Dendritic cell treated with granulocyte-macrophage colony-stimulating factor and Interleukin-4, amounts not matched to agents 40 ng/mL and 50 ng/mL, for 4 days (primary cell): ENCODE results near the gene NBEAL1.
A peak's percentile ranks its signal among the peaks of the same experiment; 100 is the strongest.
"Not testable (repeated sequence)": the region's sequence is repeated elsewhere in the genome, so short reads cannot be mapped to it uniquely, and the experiment has no call there.

Experiments used
- H3K27ac Mint-ChIP-seq: one replicate; pipeline ENCODE4 v1.8.0; 2022; ENCODE audit warnings: mild to moderate bottlenecking, mixed read lengths
- H3K27me3 Mint-ChIP-seq: one replicate; pipeline ENCODE4 v1.8.0; 2022; ENCODE audit warnings: mild to moderate bottlenecking, mixed read lengths
- H3K36me3 Mint-ChIP-seq: one replicate; pipeline ENCODE4 v1.8.0; 2022; ENCODE audit warnings: low read depth, mixed read lengths
- H3K4me1 Mint-ChIP-seq: one replicate; pipeline ENCODE4 v1.8.0; 2022; ENCODE audit warnings: low read depth, mixed read lengths
- H3K4me3 Mint-ChIP-seq: one replicate; pipeline ENCODE4 v1.8.0; 2022; ENCODE audit warnings: mild to moderate bottlenecking, moderate library complexity, mixed read lengths
- H3K9me3 Mint-ChIP-seq: one replicate; pipeline ENCODE4 v1.8.0; 2022; ENCODE audit warnings: mixed read lengths
- intact Hi-C: fragments of 100-400 bp; cut with micrococcal nuclease; formaldehyde crosslinking; loops from one replicate; pipeline ENCODE4 v1.15.0; 2022

Gene NBEAL1

DNA sequence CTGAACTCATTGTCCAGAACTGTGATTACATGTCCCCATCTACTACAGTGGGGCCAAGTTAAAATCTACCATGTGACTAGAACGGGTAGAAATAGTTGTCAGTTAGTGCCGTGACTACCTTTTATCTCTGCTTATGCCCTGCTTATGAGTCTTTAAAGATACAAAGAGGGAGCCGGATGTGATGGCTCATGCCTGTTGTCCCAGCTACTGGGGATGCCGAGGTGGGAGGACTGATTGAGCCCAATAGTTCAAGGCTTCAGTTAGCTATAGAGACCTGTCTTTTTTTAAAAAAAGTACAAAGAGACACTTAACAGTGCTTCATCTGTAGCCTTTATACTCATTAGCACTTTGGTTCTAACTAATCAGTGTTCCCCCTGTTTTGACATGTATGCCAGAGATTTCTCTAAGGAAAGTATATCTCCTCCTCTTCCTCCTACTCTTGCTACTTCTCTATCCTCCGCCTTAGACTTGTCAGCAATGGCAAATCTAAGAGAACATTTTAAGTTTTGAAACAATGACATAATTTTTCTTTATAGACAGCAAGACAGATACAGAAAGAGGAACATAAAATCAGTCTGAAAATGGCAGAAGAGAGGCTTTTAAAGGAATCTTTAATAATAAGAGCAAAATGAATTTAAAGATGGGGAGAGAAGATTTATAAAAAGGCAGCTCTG is 45.0 kb downstream of the NBEAL1 start:
- Mint-ChIP-seq H3K9me3 (no peaks in the 10 kb centered on the region), H3K27me3 (no peaks in the 10 kb centered on the region), H3K4me3 (no peak overlapping the region), H3K4me1 (peaks cover 14% of the 10 kb centered on the region), H3K27ac (peak overlapping the region; percentile 42), H3K36me3 (peaks cover 55% of the 10 kb centered on the region)
- intact Hi-C loops = no loop called here

GRCh38 chr2:203061346-203061745 is 46.7 kb downstream of the NBEAL1 start:
- peaks cover 4% of the 10 kb centered on the region for H3K9me3 Mint-ChIP-seq
- peaks cover 7% of the 10 kb centered on the region for H3K4me1 Mint-ChIP-seq
- peaks cover 63% of the 10 kb centered on the region for H3K36me3 Mint-ChIP-seq
- no peak overlapping the region for H3K4me3 Mint-ChIP-seq
- no peak overlapping the region for H3K27ac Mint-ChIP-seq
- H3K27me3 Mint-ChIP-seq = no peaks in the 10 kb centered on the region
- intact Hi-C loops = no loop called here

DNA sequence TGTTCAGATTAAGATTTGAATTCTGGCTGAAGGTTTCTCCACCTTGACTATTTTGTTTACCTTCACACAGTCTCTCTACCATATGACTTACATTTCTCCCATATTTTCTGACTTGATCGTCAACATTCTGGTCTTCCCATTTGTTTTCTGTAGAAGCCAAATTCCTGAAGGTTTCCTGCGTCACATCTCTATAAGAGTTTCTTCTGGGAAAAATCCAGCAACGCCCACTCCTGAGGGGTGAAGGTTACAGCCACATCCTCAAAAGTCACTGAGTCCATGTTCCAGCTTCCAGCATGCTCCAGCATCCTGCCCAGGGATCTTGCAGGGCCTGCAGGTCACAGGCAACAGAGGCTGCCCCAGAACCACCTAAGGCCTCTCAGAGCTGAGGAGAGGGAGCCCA is 47.5 kb downstream of the NBEAL1 start:
- peaks cover 8% of the 10 kb centered on the region for H3K9me3 Mint-ChIP-seq
- intact Hi-C loops = no loop called here
- no peak overlapping the region for H3K4me3 Mint-ChIP-seq
- H3K27ac Mint-ChIP-seq = no peak overlapping the region
- H3K27me3 Mint-ChIP-seq = no peaks in the 10 kb centered on the region
- peaks cover 67% of the 10 kb centered on the region for H3K36me3 Mint-ChIP-seq
- peaks cover 7% of the 10 kb centered on the region for H3K4me1 Mint-ChIP-seq

DNA sequence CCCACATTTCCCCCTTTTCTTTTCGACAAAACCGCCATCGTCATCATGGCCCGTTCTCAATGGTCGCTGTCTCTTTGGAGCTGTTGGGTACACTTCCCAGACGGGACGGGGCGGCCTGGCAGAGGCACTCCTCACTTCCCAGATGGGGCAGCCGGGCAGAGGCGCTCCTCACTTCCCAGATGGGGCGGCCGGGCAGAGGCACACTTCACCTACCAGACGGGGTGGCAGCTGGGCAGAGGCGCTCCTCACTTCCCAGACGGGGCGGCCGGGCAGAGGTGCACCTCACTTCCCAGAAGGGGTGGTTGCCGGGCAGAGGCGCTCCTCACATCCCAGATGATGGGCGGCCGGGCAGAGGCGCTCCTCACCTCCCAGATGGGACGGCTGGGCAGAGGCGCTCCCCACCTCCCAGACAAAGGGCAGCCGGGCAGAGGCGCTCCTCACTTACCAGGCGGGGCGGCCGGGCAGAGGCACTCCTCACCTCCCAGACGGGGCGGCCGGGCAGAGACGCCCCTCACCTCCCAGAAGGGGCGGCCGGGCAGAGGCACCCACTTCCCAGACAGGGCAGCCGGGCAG is 51.9 kb downstream of the NBEAL1 start:
- H3K27me3 Mint-ChIP-seq, H3K9me3 Mint-ChIP-seq, H3K27ac Mint-ChIP-seq, H3K4me1 Mint-ChIP-seq, H3K4me3 Mint-ChIP-seq, intact Hi-C loops: not testable (repeated sequence)
- peaks cover 58% of the 10 kb centered on the region for H3K36me3 Mint-ChIP-seq

DNA sequence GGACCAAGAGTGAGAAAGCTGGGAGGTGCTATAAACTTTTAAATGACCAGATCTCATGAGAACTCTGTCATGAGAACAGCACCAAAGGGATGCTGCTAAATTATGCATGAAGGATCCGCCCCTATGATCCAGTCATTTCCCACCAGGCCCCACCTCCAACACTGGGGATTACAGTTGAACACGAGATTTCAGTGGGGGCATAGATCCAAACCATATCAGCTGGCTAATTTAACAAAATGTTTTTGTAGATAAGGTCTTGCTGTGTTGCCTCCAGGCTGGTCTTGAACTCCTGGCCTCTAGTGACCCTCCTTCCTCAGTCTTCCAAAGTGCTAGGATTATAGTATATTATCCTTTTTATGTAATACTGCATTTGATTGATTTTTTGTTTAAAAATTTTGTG is 56.0 kb downstream of the NBEAL1 start:
- H3K36me3 Mint-ChIP-seq = peaks cover 32% of the 10 kb centered on the region
- H3K27me3 Mint-ChIP-seq = no peaks in the 10 kb centered on the region
- H3K4me1 Mint-ChIP-seq = peaks cover 5% of the 10 kb centered on the region
- intact Hi-C loops = no loop called here
- H3K9me3 Mint-ChIP-seq = peaks cover 8% of the 10 kb centered on the region
- H3K4me3 Mint-ChIP-seq = no peak overlapping the region
- H3K27ac Mint-ChIP-seq = no peak overlapping the region

DNA sequence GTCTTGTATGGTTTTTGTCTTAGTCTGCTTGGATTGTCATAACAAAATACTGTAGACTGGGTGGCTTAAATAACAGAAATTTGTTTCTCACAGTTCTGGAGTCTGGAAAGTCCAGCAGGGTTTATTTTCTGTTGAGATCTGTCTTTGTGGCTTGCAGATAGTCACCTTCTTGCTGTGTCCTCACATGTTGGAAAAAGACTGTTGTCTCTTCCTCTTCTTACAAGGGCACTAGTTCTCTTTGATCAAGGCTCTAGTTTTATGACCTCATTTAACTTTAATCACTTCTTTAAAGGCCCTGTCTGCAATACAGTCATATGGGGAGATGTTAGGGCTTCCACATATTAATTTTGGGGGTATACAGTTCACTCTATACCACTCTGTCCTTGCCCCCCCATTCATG is 56.5 kb downstream of the NBEAL1 start:
- H3K27ac Mint-ChIP-seq = no peak overlapping the region
- intact Hi-C loops = no loop called here
- peaks cover 6% of the 10 kb centered on the region for H3K4me1 Mint-ChIP-seq
- H3K4me3 Mint-ChIP-seq = no peak overlapping the region
- no peaks in the 10 kb centered on the region for H3K27me3 Mint-ChIP-seq
- H3K36me3 Mint-ChIP-seq = peaks cover 32% of the 10 kb centered on the region
- peaks cover 7% of the 10 kb centered on the region for H3K9me3 Mint-ChIP-seq

GRCh38 chr2:203072371-203072770 is 57.7 kb downstream of the NBEAL1 start:
- intact Hi-C loops = no loop called here
- Mint-ChIP-seq H3K4me1 (peaks cover 6% of the 10 kb centered on the region), H3K9me3 (no peaks in the 10 kb centered on the region), H3K36me3 (peaks cover 25% of the 10 kb centered on the region), H3K4me3 (no peak overlapping the region), H3K27ac (no peak overlapping the region), H3K27me3 (no peaks in the 10 kb centered on the region)

GRCh38 chr2:203077451-203077850 is 62.8 kb downstream of the NBEAL1 start:
- intact Hi-C loops = no loop called here
- Mint-ChIP-seq H3K9me3 (no peaks in the 10 kb centered on the region), H3K36me3 (peaks cover 4% of the 10 kb centered on the region), H3K4me3 (no peak overlapping the region), H3K27me3 (no peaks in the 10 kb centered on the region), H3K4me1 (peaks cover 16% of the 10 kb centered on the region), H3K27ac (no peak overlapping the region)

DNA sequence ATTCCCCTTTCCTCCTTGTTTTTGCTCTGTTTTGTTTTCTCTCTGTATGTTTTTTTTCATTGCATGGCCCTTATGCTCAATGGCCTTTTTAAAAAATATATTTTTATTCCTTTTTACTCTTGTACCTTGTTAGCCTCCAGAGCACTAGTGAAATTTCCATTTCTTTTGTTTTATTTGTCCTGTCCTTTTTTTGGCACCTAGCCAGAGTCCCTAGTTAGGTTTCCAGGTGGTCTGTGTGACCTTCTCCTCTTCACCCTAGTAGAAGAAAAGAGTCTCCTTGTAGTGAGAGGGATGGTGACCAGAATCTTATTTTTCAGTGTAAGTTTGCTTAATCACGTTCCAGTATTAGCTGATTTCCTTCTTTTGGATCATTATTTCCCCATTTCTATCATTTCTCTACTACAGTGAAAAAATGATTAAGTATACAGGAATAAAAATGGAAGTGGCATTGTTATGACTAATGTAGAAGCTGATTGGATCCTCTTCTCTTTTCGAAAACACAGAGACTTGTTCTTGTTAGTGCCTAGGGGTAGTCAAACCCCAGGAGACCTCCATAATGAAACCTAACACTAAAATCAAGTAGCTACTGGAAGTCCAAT is 65.9 kb downstream of the NBEAL1 start:
- Mint-ChIP-seq H3K27me3 (no peaks in the 10 kb centered on the region), H3K4me1 (peaks cover 13% of the 10 kb centered on the region), H3K36me3 (peaks cover 11% of the 10 kb centered on the region), H3K4me3 (no peak overlapping the region), H3K9me3 (no peaks in the 10 kb centered on the region), H3K27ac (peak overlapping the region; percentile 76)
- intact Hi-C loops = no loop called here

GRCh38 chr2:203083328-203083727 is 68.7 kb downstream of the NBEAL1 start:
- Mint-ChIP-seq H3K27ac (no peak overlapping the region), H3K9me3 (no peaks in the 10 kb centered on the region), H3K27me3 (no peaks in the 10 kb centered on the region)

DNA sequence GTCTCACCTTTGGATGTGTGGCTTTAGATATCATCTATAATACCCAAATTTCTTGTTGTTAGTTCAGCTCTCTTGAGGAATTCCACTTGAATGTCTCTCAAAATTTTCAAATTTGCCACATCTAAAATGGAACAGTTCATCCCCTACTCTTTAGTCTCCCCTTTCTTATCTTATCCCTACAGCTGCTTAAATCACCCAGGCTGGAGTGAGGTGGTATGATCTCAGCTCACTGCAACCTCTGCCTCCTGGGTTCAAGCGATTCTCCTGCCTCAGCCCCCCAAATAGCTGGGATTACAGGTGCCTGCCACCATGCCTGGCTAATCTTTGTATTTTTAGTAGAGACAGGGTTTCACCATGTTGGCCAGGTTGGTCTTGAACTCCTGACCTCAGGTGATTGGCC is 71.7 kb downstream of the NBEAL1 start:
- H3K4me3 Mint-ChIP-seq, intact Hi-C loops, H3K4me1 Mint-ChIP-seq, H3K27me3 Mint-ChIP-seq, H3K27ac Mint-ChIP-seq, H3K9me3 Mint-ChIP-seq: not testable (repeated sequence)
- peaks cover 35% of the 10 kb centered on the region for H3K36me3 Mint-ChIP-seq

More at GRCh38 chr2:203083328-203083727, 68.7 kb downstream of the NBEAL1 start:
- H3K4me1 Mint-ChIP-seq = peaks cover 10% of the 10 kb centered on the region
- H3K36me3 Mint-ChIP-seq = peaks cover 28% of the 10 kb centered on the region
- H3K4me3 Mint-ChIP-seq = no peak overlapping the region
- intact Hi-C loops = no loop called here

DNA sequence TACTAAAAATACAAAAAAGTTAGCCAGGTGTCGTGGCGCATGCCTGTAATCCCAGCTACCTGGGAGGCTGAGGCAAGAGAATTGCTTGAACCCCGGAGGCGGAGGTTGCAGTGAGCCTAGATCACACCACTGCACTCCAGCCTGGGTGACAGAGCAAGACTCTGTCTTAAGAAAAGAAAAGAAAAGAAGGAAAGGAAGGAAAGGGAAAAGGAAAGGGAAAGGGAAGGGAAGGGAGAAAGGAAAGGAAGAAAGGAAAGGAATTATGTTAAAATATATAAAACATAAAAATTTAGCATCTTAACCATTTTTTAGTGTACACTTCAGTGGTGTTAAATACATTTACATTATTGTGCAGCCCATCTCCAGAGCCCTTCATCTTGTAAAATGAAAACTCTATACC is 76.0 kb downstream of the NBEAL1 start:
- intact Hi-C loops, H3K27me3 Mint-ChIP-seq, H3K9me3 Mint-ChIP-seq, H3K27ac Mint-ChIP-seq, H3K4me3 Mint-ChIP-seq, H3K4me1 Mint-ChIP-seq: not testable (repeated sequence)
- H3K36me3 Mint-ChIP-seq = peaks cover 32% of the 10 kb centered on the region

DNA sequence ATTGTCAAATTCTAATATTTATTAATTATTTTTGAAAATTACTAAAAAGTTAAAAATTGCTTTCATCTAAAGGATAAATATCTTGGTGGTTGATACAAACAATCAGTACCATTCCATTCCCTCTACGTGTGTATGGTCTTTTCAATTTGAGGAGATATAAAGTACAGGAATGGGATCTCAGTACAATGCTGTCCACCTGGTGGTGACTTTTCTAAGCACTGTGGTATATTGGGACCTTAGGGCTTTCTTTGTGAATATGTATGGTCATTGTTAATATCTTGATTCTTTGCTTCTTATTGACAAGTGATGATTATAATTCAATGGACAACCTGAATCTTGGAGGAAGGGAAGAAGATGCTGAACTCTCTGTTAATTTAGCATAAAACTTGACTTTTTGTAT is 83.1 kb downstream of the NBEAL1 start:
- intact Hi-C loops = no loop called here
- Mint-ChIP-seq H3K9me3 (peaks cover 17% of the 10 kb centered on the region), H3K4me1 (no peaks in the 10 kb centered on the region), H3K27ac (no peak overlapping the region), H3K36me3 (peaks cover 46% of the 10 kb centered on the region), H3K27me3 (no peaks in the 10 kb centered on the region), H3K4me3 (no peak overlapping the region)

DNA sequence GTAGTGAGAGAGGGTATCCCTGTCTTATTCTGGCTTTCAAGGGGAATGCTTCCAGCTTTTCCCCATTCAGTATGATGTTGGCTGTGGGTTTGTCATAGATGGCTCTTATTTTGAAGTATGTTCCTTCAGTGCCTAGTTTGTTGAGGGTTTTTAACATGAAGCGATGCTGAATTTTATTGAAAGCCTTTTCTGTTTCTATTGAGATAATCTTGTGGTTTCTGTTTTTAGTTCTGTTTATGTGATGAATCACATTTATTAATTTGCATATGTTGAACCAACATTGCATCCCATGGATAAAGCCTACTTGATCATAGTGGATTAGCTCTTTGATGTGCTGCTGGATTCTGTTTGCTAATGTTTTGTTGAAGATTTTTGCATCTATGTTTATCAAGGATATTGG is 87.7 kb downstream of the NBEAL1 start:
- H3K4me1 Mint-ChIP-seq, intact Hi-C loops, H3K4me3 Mint-ChIP-seq, H3K27ac Mint-ChIP-seq, H3K27me3 Mint-ChIP-seq: not testable (repeated sequence)
- peaks cover 53% of the 10 kb centered on the region for H3K36me3 Mint-ChIP-seq
- H3K9me3 Mint-ChIP-seq = peaks cover 31% of the 10 kb centered on the region

DNA sequence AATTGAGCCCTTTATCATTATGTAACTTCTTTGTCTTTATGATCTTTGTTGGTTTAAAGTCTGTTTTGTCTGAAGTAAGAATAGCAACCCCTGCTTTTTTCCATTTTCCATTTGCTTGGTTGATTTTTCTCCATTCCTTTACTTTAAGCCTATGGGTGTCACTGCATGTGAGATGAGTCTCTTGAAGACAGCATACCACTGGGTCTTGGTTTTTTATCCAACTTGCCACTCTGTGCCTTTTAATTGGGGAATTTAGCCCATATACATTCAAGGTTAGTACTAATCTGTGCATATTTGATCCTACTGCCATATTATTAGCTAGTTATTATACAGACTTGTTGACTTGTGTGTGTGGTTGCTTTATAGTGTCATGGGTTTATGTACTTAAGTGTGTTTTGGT is 89.6 kb downstream of the NBEAL1 start:
- peaks cover 31% of the 10 kb centered on the region for H3K9me3 Mint-ChIP-seq
- no peak overlapping the region for H3K27ac Mint-ChIP-seq
- H3K4me3 Mint-ChIP-seq = no peak overlapping the region
- peaks cover 66% of the 10 kb centered on the region for H3K36me3 Mint-ChIP-seq
- H3K27me3 Mint-ChIP-seq = no peaks in the 10 kb centered on the region
- H3K4me1 Mint-ChIP-seq = no peaks in the 10 kb centered on the region
- intact Hi-C loops = no loop called here
